ENCODE data around the gene ATG4B. TPM values are rescaled to one million over a fixed set of nuclear protein-coding genes. Genes with fewer than 3 reads are reported as not detected.

ATG4B gene
- total and polyA plus RNA-seq, 2 of the 4 experiments (the other 2 are of a cell fraction), result 113 to 146 TPM

DNA sequence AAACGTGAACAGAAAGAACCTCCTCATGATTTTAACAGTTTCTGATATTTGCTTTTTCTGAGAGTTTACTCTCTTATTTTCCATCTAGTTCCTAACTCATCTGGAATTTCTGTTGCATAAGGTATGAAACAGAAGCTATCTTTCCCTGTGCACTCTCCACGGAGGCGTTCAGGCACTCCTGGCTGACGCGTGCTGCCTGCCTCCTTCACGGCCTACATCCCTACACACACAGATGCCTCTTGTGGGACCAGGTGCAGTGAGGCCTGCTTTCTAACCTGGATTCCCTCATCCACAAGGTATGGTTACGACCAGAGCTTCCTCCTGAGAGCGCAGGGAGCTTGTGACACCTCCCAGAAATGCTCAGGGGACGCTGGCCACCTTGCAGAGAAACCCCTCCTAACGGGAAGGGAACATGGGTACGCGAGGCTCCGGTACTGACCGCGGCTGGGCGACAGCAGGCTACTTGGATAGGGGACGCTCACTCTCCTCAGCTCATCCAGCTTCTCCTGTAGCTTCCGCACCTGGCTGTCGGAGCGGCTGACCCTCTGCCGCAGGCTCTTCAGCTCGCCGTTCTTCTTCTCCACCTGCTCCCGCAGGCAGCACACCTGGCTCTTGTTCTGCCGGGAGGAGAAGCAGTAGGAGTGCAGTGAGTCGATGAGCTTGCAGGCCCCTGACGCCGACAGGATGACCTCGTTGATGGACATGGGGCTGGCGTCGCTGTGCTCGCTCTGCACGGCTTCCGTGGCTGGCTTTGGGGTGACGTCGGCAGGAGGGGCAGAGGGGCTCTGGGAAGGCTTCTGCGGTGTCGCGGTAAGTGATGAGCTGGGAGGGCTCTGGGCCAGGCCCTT lies 4.8 kb upstream of the ATG4B start:
- no peak overlapping the region for H3K27ac ChIP-seq (ENCODE audit: insufficient read depth, low read length)
- no peak overlapping the region for H2AK9ac ChIP-seq (replicated peaks; ENCODE audit: low read depth, low read length, poor library complexity)
- peaks cover 13% of the 10 kb centered on the region; the same call in 1 of the 2 replicates for H3K9me1 ChIP-seq (ENCODE audit: insufficient read depth, low read length)
- H3K4me3 ChIP-seq (ENCODE audit: insufficient read depth, low read depth, low read length), result no peak overlapping the region
- intact Hi-C loops (cut with micrococcal nuclease) (no loop called here), in situ Hi-C loops (cut with MboI; ENCODE audit: low sequenced_read_pairs) (no loop called here), dilution Hi-C loops (cut with HindIII; ENCODE audit: low sequenced_read_pairs, unreplicated experiment) (no loop called here)
- H3K9me3 ChIP-seq (ENCODE audit: control insufficient read depth, insufficient read depth, low read length), result no peaks in the 10 kb centered on the region
- H3K9ac ChIP-seq (ENCODE audit: low read depth, low read length), result no peak overlapping the region
- H4K91ac ChIP-seq (ENCODE audit: insufficient read depth, low read depth, low read length), result no peak overlapping the region
- no peak overlapping the region for H2BK15ac ChIP-seq (ENCODE audit: low read depth, low read length)
- no peak overlapping the region for H3K18ac ChIP-seq (ENCODE audit: low read depth, low read length)
- peaks cover 4% of the 10 kb centered on the region for H3K4me1 ChIP-seq (ENCODE audit: control insufficient read depth, insufficient read depth, low read length)
- H2BK120ac ChIP-seq (ENCODE audit: low read depth, low read length), result no peak overlapping the region
- no peak overlapping the region for H3K4me2 ChIP-seq (ENCODE audit: low read depth, low read length)
- POLR2A ChIA-PET (ENCODE audit: unreplicated experiment), result no interaction called here
- TF ChIP-seq CHD1 (IDR thresholded peaks at IDR 0.05; ENCODE audit: low read depth, low read length) (no peak), NFE2L2 (IDR thresholded peaks at IDR 0.05; ENCODE audit: low read depth, low read length) (no peak), RAD21 (IDR thresholded peaks at IDR 0.05; ENCODE audit: low read length) (no peak)
- ATAC-seq (ENCODE audit: low read depth) (no peak), DNase-seq (no peak)
- H3K27me3 ChIP-seq (ENCODE audit: control insufficient read depth, insufficient read depth, low read length), result no peaks in the 10 kb centered on the region
- no peak overlapping the region for H3K56ac ChIP-seq (ENCODE audit: extremely low read depth, insufficient read depth, low read length)
- peaks cover 21% of the 10 kb centered on the region for H3K36me3 ChIP-seq (ENCODE audit: control insufficient read depth, insufficient read depth, low read length)
- peaks cover 48% of the 10 kb centered on the region for H4K20me1 ChIP-seq (ENCODE audit: insufficient read depth, low read length)
- BruUV-seq (replicated peaks), result no TSS peak
- peaks cover 24 to 80% of the 10 kb centered on the region in 2 experiments for H3K79me1 ChIP-seq (ENCODE audit: low read depth in 1 of 2, low read length in 2 of 2)
- WGBS, 2 experiments (ENCODE audit: extremely low coverage in 2 of 2, insufficient read length in 1 of 2), result 97% methylated on average over 23 of the region's 39 CpGs; no CpG with 5 or more reads in 1 of the 2 experiments
- H3K4ac ChIP-seq (ENCODE audit: low read depth, low read length), result no peak overlapping the region
- H2AK5ac ChIP-seq (ENCODE audit: low read depth, low read length), result no peak overlapping the region
- no peak overlapping the region for H2BK5ac ChIP-seq (ENCODE audit: low read depth, low read length, poor library complexity, severe bottlenecking)
- no peak overlapping the region for H4K5ac ChIP-seq (ENCODE audit: low read depth, low read length)
- no peak overlapping the region for H3K23ac ChIP-seq (ENCODE audit: low read depth, low read length)
- no peak overlapping the region for H4K8ac ChIP-seq (ENCODE audit: low read depth in 2 of 2, low read length in 2 of 2)
- no peak overlapping the region for H2BK20ac ChIP-seq (ENCODE audit: low read depth, low read length)
- H3K14ac ChIP-seq (replicated peaks; ENCODE audit: low read depth, low read length), result no peak overlapping the region
- no peak overlapping the region for H2AFZ ChIP-seq (replicated peaks; ENCODE audit: low read length, poor library complexity)
- CTCF ChIA-PET, result no interaction called here
